OCI-LY7 (cell line): Measurements from ENCODE around the gene PDCL2. TPM values are rescaled to one million over a fixed set of nuclear protein-coding genes. Genes with fewer than 3 reads are reported as not detected.

Experiments
- Bru-seq: library from RNA; stranded (reverse); fragments of 400-500 nt; gene quantifications from one replicate; lab custom pipeline; 2021; lab: Mats Ljungman, UMichigan
- BruChase-seq, 2 experiments: library from RNA; stranded (reverse); fragments of 400-500 nt; gene quantifications; one replicate each; lab custom pipeline; 2021; lab: Mats Ljungman, UMichigan
- BruUV-seq: library from RNA; stranded (reverse); fragments of 400-500 nt; replicated peaks from 2 replicates; lab custom pipeline; 2021; lab: Mats Ljungman, UMichigan
- CTCF ChIA-PET: fragments of 300-600 bp; sonication (Branson Sonifier 250); formaldehyde crosslinking; loops from one replicate; lab custom pipeline; 2022; ENCODE audit warnings: antibody characterized with exemption; ENCODE audit not compliant: unreplicated experiment; lab: Charles Lee
- POLR2A ChIA-PET: fragments of 300-600 bp; sonication (Branson Sonifier 250); formaldehyde crosslinking; loops from one replicate; lab custom pipeline; 2022; ENCODE audit warnings: antibody characterized with exemption; lab: Charles Lee
- DNase-seq: peaks from one replicate; pipeline ENCODE4 v3.0.0-alpha.2; 2015; ENCODE audit warnings: low spot score
- H2AFZ ChIP-seq: fragments of 200-600 bp; sonication (generic), shearing (Covaris generic); 2 replicates; pipeline ENCODE4 v1.6.1; 2014; ENCODE audit warnings: mild to moderate bottlenecking, antibody characterized with exemption, low read length, moderate library complexity
- H3K27ac ChIP-seq: fragments of 200-600 bp; sonication (generic); 2 replicates; pipeline ENCODE4 v1.5.1; 2014; ENCODE audit warnings: mixed run types, low read depth, mild to moderate bottlenecking, moderate library complexity, low read length, inconsistent platforms; ENCODE audit not compliant: poor library complexity, severe bottlenecking
- H3K36me3 ChIP-seq: fragments of 200-600 bp; sonication (generic); 2 replicates; pipeline ENCODE4 v1.6.1; 2014; ENCODE audit warnings: mild to moderate bottlenecking, antibody characterized with exemption, low read length, moderate library complexity, mixed read lengths; ENCODE audit not compliant: insufficient read depth
- H3K4me1 ChIP-seq: fragments of 200-600 bp; sonication (generic); 2 replicates; pipeline ENCODE4 v1.5.1; 2014; ENCODE audit warnings: mild to moderate bottlenecking, low read length; ENCODE audit not compliant: insufficient read depth, poor library complexity, severe bottlenecking
- H3K4me2 ChIP-seq: fragments of 200-600 bp; sonication (generic); 2 replicates; pipeline ENCODE4 v1.6.1; 2014; ENCODE audit warnings: mild to moderate bottlenecking, low read length
- H3K4me3 ChIP-seq: fragments of 200-600 bp; sonication (generic); 2 replicates; pipeline ENCODE4 v1.5.1; 2014; ENCODE audit warnings: mild to moderate bottlenecking, low read depth, low read length; ENCODE audit not compliant: poor library complexity, severe bottlenecking
- H3K79me2 ChIP-seq: fragments of 200-600 bp; sonication (generic); 2 replicates; pipeline ENCODE4 v1.6.1; 2016; ENCODE audit warnings: low read depth, mild to moderate bottlenecking, low read length, moderate library complexity, mixed read lengths; ENCODE audit not compliant: insufficient read depth
- H3K9me2 ChIP-seq: fragments of 200-600 bp; sonication (generic); 2 replicates; pipeline ENCODE4 v1.6.1; 2016; ENCODE audit warnings: mild to moderate bottlenecking, low read length, mixed read lengths; ENCODE audit not compliant: insufficient read depth
- H3K9me3 ChIP-seq: fragments of 200-600 bp; sonication (generic); 2 replicates; pipeline ENCODE4 v1.6.1; 2014; ENCODE audit warnings: mild to moderate bottlenecking, mixed run types, low read length, mixed read lengths
- H4K20me1 ChIP-seq: fragments of 200-600 bp; sonication (generic); 2 replicates; pipeline ENCODE4 v1.6.1; 2014; ENCODE audit warnings: mild to moderate bottlenecking, antibody characterized with exemption, low read length, moderate library complexity, mixed read lengths; ENCODE audit not compliant: insufficient read depth
- EZH2phosphoT487 ChIP-seq: fragments of 200-600 bp; sonication (generic); IDR thresholded peaks from 2 replicates; pipeline ENCODE4 v1.6.1; 2018; ENCODE audit warnings: low read depth, borderline replicate concordance, mild to moderate bottlenecking, mixed run types, antibody characterized with exemption, low read length, moderate library complexity, mixed read lengths
- intact Hi-C: fragments of 100-400 bp; cut with micrococcal nuclease; formaldehyde crosslinking; loops from one replicate; pipeline ENCODE4 v1.10.0; 2022; ENCODE audit not compliant: unreplicated experiment
- long read RNA-seq: library from polyadenylated mRNA; stranded (forward); transcript quantifications from one replicate; pipeline ENCODE4 v2.0.0, GENCODE V29; 2022
- total RNA-seq, 2 experiments: library from RNA; depleted of rRNA in 1 of 2; stranded (reverse); fragments of >200 nt in 1 of 2; shearing (Covaris generic) in 1 of 2; gene quantifications; 2 replicates each; pipeline ENCODE4 v1.2.3, GENCODE V29; 2014 to 2022
- TF ChIP-seq, protein P1 (sequence below): fragments of 200-600 bp; sonication (generic); conservative IDR thresholded peaks from 2 replicates; pipeline ENCODE4 v1.5.1; 2014; ENCODE audit warnings: mild to moderate bottlenecking, antibody characterized with exemption, low read length, moderate library complexity, mixed read lengths

Gene PDCL2
- total RNA-seq (2014; rRNA removed; shearing (Covaris generic)) (not detected in 2 replicates), total RNA-seq (2022) (not detected in 2 replicates), Bru-seq, nascent RNA (not detected), BruChase-seq, experiment 1, labeled RNA remaining after a 6-hour chase (percentile 7 among the genes with signal in this experiment), BruChase-seq, experiment 2, labeled RNA remaining after a 2-hour chase (not detected)
- long read RNA-seq, result 0 reads

DNA sequence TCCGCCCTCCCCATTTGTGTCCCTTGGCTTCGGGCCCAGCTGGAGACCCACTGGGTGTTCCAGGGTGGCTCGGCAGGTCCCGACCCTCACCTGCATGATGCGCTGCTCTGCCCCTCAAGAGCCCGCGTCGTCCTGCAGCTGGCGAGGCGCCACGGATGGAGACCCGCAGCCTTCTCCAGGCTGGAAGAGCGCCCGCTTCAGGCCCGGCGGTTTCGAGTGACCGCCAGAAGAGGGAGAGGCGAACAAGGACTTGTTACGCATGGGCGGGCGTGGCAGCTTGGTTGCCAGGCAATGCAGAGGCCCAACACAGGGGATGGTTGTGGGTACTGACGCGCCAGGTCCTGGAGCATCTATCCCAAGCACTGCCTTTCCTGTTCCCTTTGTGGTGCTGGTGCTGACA is at the start of gene PDCL2:
PDCL2 (minus strand) TSS at position 232 of the 400 bp plus-strand sequence; CDS start at position 96, 136 bp downstream.
- BruUV-seq, result no TSS peak
- DNase-seq, result no peak
- TF ChIP-seq, protein P1, sequence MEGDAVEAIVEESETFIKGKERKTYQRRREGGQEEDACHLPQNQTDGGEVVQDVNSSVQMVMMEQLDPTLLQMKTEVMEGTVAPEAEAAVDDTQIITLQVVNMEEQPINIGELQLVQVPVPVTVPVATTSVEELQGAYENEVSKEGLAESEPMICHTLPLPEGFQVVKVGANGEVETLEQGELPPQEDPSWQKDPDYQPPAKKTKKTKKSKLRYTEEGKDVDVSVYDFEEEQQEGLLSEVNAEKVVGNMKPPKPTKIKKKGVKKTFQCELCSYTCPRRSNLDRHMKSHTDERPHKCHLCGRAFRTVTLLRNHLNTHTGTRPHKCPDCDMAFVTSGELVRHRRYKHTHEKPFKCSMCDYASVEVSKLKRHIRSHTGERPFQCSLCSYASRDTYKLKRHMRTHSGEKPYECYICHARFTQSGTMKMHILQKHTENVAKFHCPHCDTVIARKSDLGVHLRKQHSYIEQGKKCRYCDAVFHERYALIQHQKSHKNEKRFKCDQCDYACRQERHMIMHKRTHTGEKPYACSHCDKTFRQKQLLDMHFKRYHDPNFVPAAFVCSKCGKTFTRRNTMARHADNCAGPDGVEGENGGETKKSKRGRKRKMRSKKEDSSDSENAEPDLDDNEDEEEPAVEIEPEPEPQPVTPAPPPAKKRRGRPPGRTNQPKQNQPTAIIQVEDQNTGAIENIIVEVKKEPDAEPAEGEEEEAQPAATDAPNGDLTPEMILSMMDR, result no peak
- TF ChIP-seq EZH2phosphoT487, result no peak
- Histone ChIP-seq H3K36me3 (no peaks in the 10 kb centered on the region), H3K27ac (no peak within 1 kb of the TSS), H3K4me3 (no peak within 1 kb of the TSS), H3K4me2 (no peak within 1 kb of the TSS), H3K9me3 (no peaks in the 10 kb centered on the region), H3K79me2 (no peaks in the 10 kb centered on the region), H3K4me1 (no peaks in the 10 kb centered on the region), H2AFZ (no peak within 1 kb of the TSS), H3K9me2 (no peaks in the 10 kb centered on the region), H4K20me1 (no peaks in the 10 kb centered on the region)
- POLR2A ChIA-PET, result no interaction called here
- intact Hi-C loops, result no loop called here
- CTCF ChIA-PET, result no interaction called here

DNA sequence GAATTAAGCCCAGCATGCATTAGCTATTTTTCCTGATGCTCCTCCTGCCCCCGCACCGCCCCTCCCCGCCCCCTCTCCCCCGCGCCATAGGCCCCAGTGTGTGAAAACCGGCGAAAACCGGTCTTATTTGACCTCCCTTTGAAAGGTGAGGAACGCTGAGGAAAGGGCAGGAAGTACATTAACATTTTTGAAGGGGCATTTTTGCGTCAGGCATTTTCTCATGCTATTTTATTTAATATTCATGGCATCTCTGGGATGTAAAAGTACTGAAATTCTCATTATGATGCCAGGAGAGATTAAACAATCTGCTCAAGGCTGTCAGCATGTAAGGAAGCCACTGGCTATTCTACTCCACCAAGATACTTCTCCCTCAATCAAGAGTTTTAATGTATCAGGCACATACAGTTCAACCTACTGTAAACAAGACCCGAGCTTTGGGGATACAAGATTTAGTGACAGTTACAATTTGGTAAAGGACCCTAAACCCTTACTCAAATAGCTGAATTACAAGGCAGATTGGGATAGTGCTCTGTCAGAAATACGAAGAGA is 45.3 kb upstream of the PDCL2 start:
- no peak overlapping the region for H3K27ac ChIP-seq
- no peaks in the 10 kb centered on the region for H4K20me1 ChIP-seq
- H3K4me2 ChIP-seq, result no peak overlapping the region
- no peaks in the 10 kb centered on the region for H3K4me1 ChIP-seq
- no peaks in the 10 kb centered on the region for H3K9me2 ChIP-seq
- ChIA-PET CTCF (no interaction called here), POLR2A (interaction anchor here (0.7 kb wide), 1 partner anchor 1425 kb away, joined by 3 read pairs; no protein-coding TSS in a partner anchor)
- no peak overlapping the region for H3K4me3 ChIP-seq
- TF ChIP-seq, protein P1, result no peak
- TF ChIP-seq EZH2phosphoT487, result no peak
- intact Hi-C loops, result no loop called here
- no peaks in the 10 kb centered on the region for H3K36me3 ChIP-seq
- BruUV-seq, result no TSS peak
- DNase-seq, result no peak
- H2AFZ ChIP-seq, result no peak overlapping the region
- no peaks in the 10 kb centered on the region for H3K9me3 ChIP-seq
- H3K79me2 ChIP-seq, result no peaks in the 10 kb centered on the region

DNA sequence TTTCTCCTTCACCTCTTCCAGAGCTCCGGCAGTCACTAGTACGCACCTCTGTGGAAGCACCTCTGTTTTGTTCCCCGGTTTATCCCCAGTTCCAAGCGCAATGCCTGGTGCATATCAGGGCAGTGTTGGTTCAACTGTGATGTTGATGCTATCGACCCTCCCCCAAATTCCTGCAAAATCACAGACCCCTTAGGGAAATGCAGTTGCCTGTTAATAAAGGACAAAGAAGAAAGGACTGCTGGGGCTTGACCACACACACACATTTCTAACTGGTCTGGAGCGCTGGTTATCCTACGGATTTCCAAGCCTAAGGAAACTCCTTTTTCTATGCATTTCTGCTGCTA is 44.6 kb upstream of the PDCL2 start:
- intact Hi-C loops, result no loop called here
- Histone ChIP-seq H3K79me2 (no peaks in the 10 kb centered on the region), H3K9me3 (no peaks in the 10 kb centered on the region), H3K4me1 (no peaks in the 10 kb centered on the region), H2AFZ (no peak overlapping the region), H3K27ac (no peak overlapping the region), H3K4me3 (no peak overlapping the region), H4K20me1 (no peaks in the 10 kb centered on the region), H3K36me3 (no peaks in the 10 kb centered on the region), H3K9me2 (no peaks in the 10 kb centered on the region), H3K4me2 (no peak overlapping the region)
- POLR2A ChIA-PET, result no interaction called here
- no TSS peak for BruUV-seq
- TF ChIP-seq, protein P1, result no peak
- no peak for TF ChIP-seq EZH2phosphoT487
- CTCF ChIA-PET, result no interaction called here
- DNase-seq, result no peak
